K562 (cell line): ENCODE results near the gene RETREG1. TPM values are rescaled to one million over a fixed set of nuclear protein-coding genes. Genes with fewer than 3 reads are reported as not detected.

Experiments used
- ATAC-seq: fragments of 200-7000 bp; cut with Tn5 transposase; 3 replicates; pipeline ENCODE4 v1.9.1; 2020; ENCODE audit warnings: moderate library complexity
- BruUV-seq: library from RNA; stranded (reverse); fragments of 400-500 nt; replicated peaks from 2 replicates; lab custom pipeline; 2021; lab: Mats Ljungman, UMichigan
- CTCF ChIA-PET: fragments of 300-600 bp; formaldehyde crosslinking; extraction: SDS; loops from one replicate; lab custom pipeline; 2021; ENCODE audit warnings: low intra/inter-chr PET ratio; lab: Yijun Ruan, JAX
- POLR2A ChIA-PET: fragments of 300-600, 350-650 bp; sonication (Branson Sonifier 250); formaldehyde crosslinking; extraction: SDS; loops from one replicate; lab custom pipeline; 2021; ENCODE audit warnings: antibody characterized with exemption, inconsistent platforms; lab: Yijun Ruan, JAX
- DNase-seq, 4 experiments: peaks; one replicate each; pipeline versions ENCODE4 v3.0.0 to v3.0.0-alpha.2; 2011 to 2018; ENCODE audit warnings: low spot score in 3 of 4, mixed read lengths in 3 of 4; ENCODE audit errors: extremely low read depth in 1 of 4
- FAIRE-seq: peaks from 2 replicates; lab custom pipeline; 2011; peaks lifted over from hg19 to GRCh38; lab: Jason Lieb, UNC
- H2AFZ ChIP-seq: 2 replicates; pipeline ENCODE4 v1.6.0; 2011; ENCODE audit warnings: low read depth, low read length, control low read depth, inconsistent platforms
- H3K27ac ChIP-seq: fragments of 200-600 bp; 3 replicates; pipeline ENCODE4 v1.8.0; 2011; ENCODE audit warnings: low read depth, mild to moderate bottlenecking, control low read depth, inconsistent platforms, low read length, moderate library complexity, mixed read lengths; ENCODE audit errors: extremely low read depth
- H3K27me3 ChIP-seq, 2 experiments: fragments of 300-600 bp in 1 of 2; 2 replicates in 1 of 2; 3 replicates in 1 of 2; pipeline versions ENCODE4 v1.6.0 to v1.8.0; 2011; ENCODE audit warnings: inconsistent platforms in 2 of 2, low read length in 2 of 2, mild to moderate bottlenecking in 1 of 2, mixed read lengths in 1 of 2, moderate library complexity in 1 of 2; ENCODE audit not compliant: control insufficient read depth in 2 of 2, insufficient read depth in 2 of 2
- H3K36me3 ChIP-seq: fragments of 300-600 bp; 3 replicates; pipeline ENCODE4 v1.8.0; 2011; ENCODE audit warnings: mild to moderate bottlenecking, low read length, inconsistent platforms; ENCODE audit not compliant: control insufficient read depth, insufficient read depth
- H3K4me1 ChIP-seq, 2 experiments: fragments of 200-600 bp in 1 of 2; replicated peaks in 1 of 2; 2 replicates in 1 of 2; 3 replicates in 1 of 2; pipeline versions ENCODE4 v1.5.1 to v1.8.0; 2011; ENCODE audit warnings: inconsistent platforms in 2 of 2, low read length in 2 of 2, mild to moderate bottlenecking in 1 of 2, mixed read lengths in 1 of 2, moderate library complexity in 1 of 2; ENCODE audit not compliant: control insufficient read depth in 2 of 2, insufficient read depth in 2 of 2
- H3K4me2 ChIP-seq: 2 replicates; pipeline ENCODE4 v1.6.1; 2011; ENCODE audit warnings: low read length, control low read depth, inconsistent platforms, mixed read lengths; ENCODE audit not compliant: insufficient read depth
- H3K4me3 ChIP-seq: fragments of 200-600 bp; sonication (generic), shearing (Covaris generic); 2 replicates; pipeline ENCODE4 v1.5.1; 2016; ENCODE audit warnings: control low read depth, inconsistent platforms
- H3K79me2 ChIP-seq: fragments of 200-600 bp; 3 replicates; pipeline ENCODE4 v1.8.0; 2011; ENCODE audit warnings: low read length, inconsistent platforms; ENCODE audit not compliant: control insufficient read depth, insufficient read depth
- H3K9ac ChIP-seq, 2 experiments: 2 replicates each; pipeline versions ENCODE4 v1.6.0 to v1.6.1; 2011; ENCODE audit warnings: low read depth in 2 of 2, low read length in 2 of 2, control low read depth in 1 of 2, inconsistent platforms in 1 of 2, mild to moderate bottlenecking in 1 of 2, mixed read lengths in 1 of 2; ENCODE audit not compliant: insufficient read depth in 1 of 2
- H3K9me1 ChIP-seq: one replicate; pipeline ENCODE4 v1.6.0; 2011; ENCODE audit warnings: inconsistent platforms, mild to moderate bottlenecking, low read length, moderate library complexity; ENCODE audit not compliant: control insufficient read depth, insufficient read depth
- H3K9me3 ChIP-seq: replicated peaks from 2 replicates; pipeline ENCODE4 v1.5.1; 2011; ENCODE audit warnings: low read depth, low read length, inconsistent platforms; ENCODE audit not compliant: control insufficient read depth, insufficient read depth
- H4K20me1 ChIP-seq: replicated peaks from 2 replicates; pipeline ENCODE4 v1.6.1; 2011; ENCODE audit warnings: low read length, inconsistent platforms, mixed read lengths; ENCODE audit not compliant: control insufficient read depth, insufficient read depth
- ATF1 ChIP-seq, 2 experiments: fragments of 450-650 bp in 1 of 2; IDR thresholded peaks; 2 replicates each; pipeline ENCODE4 v1.6.1; 2016; ENCODE audit warnings: missing compliant biosample characterization in 1 of 2, missing genetic modification characterization in 1 of 2
- CBX3 ChIP-seq, 2 experiments: IDR thresholded peaks; 1 replicate in 1 of 2; 2 replicates in 1 of 2; pipeline ENCODE4 v1.6.1; 2012; ENCODE audit warnings: inconsistent platforms in 2 of 2, low read length in 2 of 2, borderline replicate concordance in 1 of 2, control low read depth in 1 of 2
- DEAF1 ChIP-seq: fragments of 450-650 bp; formaldehyde crosslinking; IDR thresholded peaks from 2 replicates; pipeline ENCODE4 v1.4.0; 2020; ENCODE audit warnings: mild to moderate bottlenecking, moderate library complexity
- MCM5 ChIP-seq: fragments of 450-650 bp; IDR thresholded peaks from 2 replicates; pipeline ENCODE4 v1.6.1; 2016; ENCODE audit warnings: low read depth
- RAD21 ChIP-seq, 2 experiments: fragments of 250-450 bp in 1 of 2; fragments of 450-650 bp in 1 of 2; sonication (Bioruptor Pico) in 1 of 2; formaldehyde crosslinking in 1 of 2; IDR thresholded peaks in 1 of 2; conservative IDR thresholded peaks in 1 of 2; 2 replicates each; pipeline versions ENCODE4 v1.4.0 to v1.8.0; 2020 to 2022; ENCODE audit warnings: mild to moderate bottlenecking in 2 of 2, moderate library complexity in 1 of 2
- SMARCB1 ChIP-seq: IDR thresholded peaks from 2 replicates; pipeline ENCODE4 v1.6.1; 2011; ENCODE audit warnings: improper control_type of control experiment, low read depth; ENCODE audit not compliant: insufficient read length
- SMC3 ChIP-seq: conservative IDR thresholded peaks from 2 replicates; pipeline ENCODE4 v1.6.1; 2011; ENCODE audit warnings: low read depth, low read length, improper control_type of control experiment; ENCODE audit not compliant: insufficient read depth
- ZHX1 ChIP-seq: fragments of 150-350 bp; conservative IDR thresholded peaks from 2 replicates; pipeline ENCODE4 v1.6.1; 2014; ENCODE audit warnings: low read length
- ZNF511 ChIP-seq: sonication (generic); formaldehyde crosslinking; IDR thresholded peaks from 2 replicates; pipeline ENCODE4 v1.8.0; 2022; ENCODE audit warnings: mild to moderate bottlenecking, missing genetic modification reagents
- ZNF830 ChIP-seq: fragments of 250-450 bp; sonication (Bioruptor Pico); IDR thresholded peaks from 2 replicates; pipeline ENCODE4 v1.5.0; 2021; ENCODE audit warnings: mild to moderate bottlenecking
- WGBS: fragments of 100-300 bp; shearing (Covaris generic); methylation state at CpG from one replicate; pipeline ENCODE4 v1.1.6; 2016; ENCODE audit warnings: low coverage, mixed read lengths; ENCODE audit not compliant: insufficient coverage; ENCODE audit errors: missing lambda C conversion rate; 5-methylcytosine and 5-hydroxymethylcytosine counted together
- in situ Hi-C: fragments of 300-500 bp; cut with MboI; formaldehyde crosslinking; loops from 4 replicates; pipeline ENCODE4 v1.15.0; 2018; ENCODE audit warnings: inconsistent platforms, mixed read lengths
- intact Hi-C: fragments of 100-400 bp; cut with micrococcal nuclease; formaldehyde crosslinking; loops from 2 replicates; pipeline ENCODE4 v1.14.2; 2022
- polyA plus RNA-seq, 8 experiments: library from polyadenylated mRNA; depleted of rRNA in 4 of 8; stranded (reverse) in 5 of 8; unstranded in 3 of 8; fragments of >200 nt; fragmentation: Nextera tagmentation in 2 of 8; fragmentation: Illumina TruSeq in 1 of 8; extraction: Ambion mirVana in 2 of 8; extraction: Trizol in 1 of 8; gene quantifications; 2 replicates each; pipeline versions ENCODE4 v1.2.1 to v1.2.3, GENCODE V29; 2011 to 2014; ENCODE audit warnings: inconsistent platforms in 1 of 8, missing spikeins in 1 of 8
- total RNA-seq, 7 experiments: library from RNA; depleted of rRNA in 6 of 7; stranded (reverse); fragments of >200 nt in 6 of 7; fragmentation: Illumina TruSeq in 2 of 7; extraction: Trizol in 2 of 7; gene quantifications; 2 replicates each; pipeline versions ENCODE4 v1.2.1 to v1.2.3, GENCODE V29; 2011 to 2021; ENCODE audit warnings: low replicate concordance in 1 of 7
- TF ChIP-seq, protein P1 (sequence below), 2 experiments: fragments of 450-650 bp in 1 of 2; sonication (generic) in 1 of 2; formaldehyde crosslinking in 1 of 2; IDR thresholded peaks in 1 of 2; conservative IDR thresholded peaks in 1 of 2; 2 replicates each; pipeline versions ENCODE4 v1.6.1 to v1.8.1; 2016 to 2023; ENCODE audit warnings: mild to moderate bottlenecking in 2 of 2, moderate library complexity in 2 of 2, inconsistent platforms in 1 of 2, missing genetic modification reagents in 1 of 2

RETREG1 gene
- total and polyA plus RNA-seq, 9 of the 15 experiments (the other 6 are each of a cell fraction or from before 2014, with no cell fraction given): 0.01 to 0.20 (median 0.08) TPM; not detected in 5

DNA sequence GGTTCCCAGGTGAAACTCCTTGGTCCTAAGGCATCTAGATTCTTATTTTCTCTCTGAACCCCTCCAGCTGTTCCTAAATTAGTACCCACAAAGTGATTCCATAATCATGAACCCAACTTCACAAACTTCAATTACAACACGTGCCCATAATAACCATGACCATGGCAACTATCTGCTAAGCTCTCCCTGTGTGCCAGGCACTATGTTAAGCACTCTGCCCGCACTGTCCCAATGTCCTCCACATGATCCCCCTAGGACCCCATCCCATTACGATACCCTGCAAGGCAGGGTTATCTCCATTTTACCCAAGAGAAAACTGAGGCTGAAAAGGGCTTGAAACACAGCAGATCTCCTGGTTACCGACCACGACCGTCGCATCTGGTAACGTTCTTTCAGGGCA is 125.9 kb downstream of the RETREG1 start (continued):
- TF ChIP-seq ZHX1: no peak
- TF ChIP-seq CBX3 (IDR thresholded peaks at IDR 0.05; ENCODE audit: borderline replicate concordance in 1 of 2, low read length in 2 of 2): no peak
- TF ChIP-seq, protein P1, sequence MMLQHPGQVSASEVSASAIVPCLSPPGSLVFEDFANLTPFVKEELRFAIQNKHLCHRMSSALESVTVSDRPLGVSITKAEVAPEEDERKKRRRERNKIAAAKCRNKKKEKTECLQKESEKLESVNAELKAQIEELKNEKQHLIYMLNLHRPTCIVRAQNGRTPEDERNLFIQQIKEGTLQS (IDR thresholded peaks at IDR 0.05): no peak
- TF ChIP-seq, protein P1 (CRISPR knock-in tag; conservative IDR thresholded peaks at IDR 0.05): no peak
- no peak for TF ChIP-seq ATF1 (CRISPR knock-in tag; IDR thresholded peaks at IDR 0.05)
- TF ChIP-seq ATF1 (tag; IDR thresholded peaks at IDR 0.05): no peak
- TF ChIP-seq SMARCB1: no peak

GRCh38 chr5:16489322-16489791 is 127.4 kb downstream of the RETREG1 start:
- peaks cover 10 to 18% of the 10 kb centered on the region in 2 experiments; a peak in 4 of 5 replicates for H3K27me3 ChIP-seq
- no peaks in the 10 kb centered on the region for H3K4me1 ChIP-seq
- no peak overlapping the region for H3K4me3 ChIP-seq
- CTCF ChIA-PET: interaction anchor here (0.6 to 2.4 kb wide), 5 partner anchors 61 to 714 kb away, joined by 3 to 22 read pairs (median 5); no protein-coding TSS in a partner anchor
- FAIRE-seq: no peak
- no peaks in the 10 kb centered on the region for H3K79me2 ChIP-seq
- H3K36me3 ChIP-seq: no peaks in the 10 kb centered on the region
- peak in 2 of 4 experiments; percentile 28 to 42 for DNase-seq
- 0% methylated on average over 1 of the region's 1 CpG for WGBS
- no TSS peak for BruUV-seq
- H3K9me1 ChIP-seq: no peaks in the 10 kb centered on the region
- in situ Hi-C loops (no loop called here), intact Hi-C loops (loop anchor here (1.0 to 10.0 kb wide), 3 partner anchors 61 to 703 kb away; no protein-coding TSS in a partner anchor)
- H4K20me1 ChIP-seq: no peaks in the 10 kb centered on the region
- no peak overlapping the region for H3K27ac ChIP-seq
- no peaks in the 10 kb centered on the region for H3K9me3 ChIP-seq
- POLR2A ChIA-PET: no interaction called here
- peak; percentile 92 for ATAC-seq
- H2AFZ ChIP-seq: no peak overlapping the region
- no peak overlapping the region for H3K4me2 ChIP-seq
- H3K9ac ChIP-seq: no peak overlapping the region
- TF ChIP-seq ZNF511 (CRISPR knock-in tag) (no peak), RAD21 (CRISPR knock-in tag; conservative IDR thresholded peaks at IDR 0.05 in 1 of 2, IDR thresholded peaks at IDR 0.05 in 1 of 2) (peak; percentile 93 to 95), SMC3 (0 out of 2 replicates have a peak, but pooled peaks have one; percentile 14), ZNF830 (CRISPR knock-in tag) (0 out of 2 replicates have a peak, but pooled peaks have one; percentile 19), MCM5 (no peak), DEAF1 (CRISPR knock-in tag) (peak; percentile 73; the same call in 1 of the 2 replicates)
